Uterus (tissue), 2 donors: Measurements from ENCODE around the gene SELENOM.

ENCODE experiments used
- POLR2A ChIP-seq, 2 donors: fragments of 450-650 bp; IDR thresholded peaks; one replicate each; pipeline ENCODE4 v1.6.1; 2016; ENCODE audit warnings: antibody characterized with exemption in 2 of 2, mild to moderate bottlenecking in 1 of 2, moderate library complexity in 1 of 2
- TF ChIP-seq, protein P1 (sequence below), 4 experiments: fragments of 200-600 bp in 2 of 4; fragments of 450-650 bp in 2 of 4; sonication (generic) in 2 of 4; IDR thresholded peaks; one replicate each; pipeline ENCODE4 v1.5.1; 2016 to 2019; ENCODE audit warnings: antibody characterized with exemption in 4 of 4, mild to moderate bottlenecking in 2 of 4, moderate library complexity in 1 of 4

DNA sequence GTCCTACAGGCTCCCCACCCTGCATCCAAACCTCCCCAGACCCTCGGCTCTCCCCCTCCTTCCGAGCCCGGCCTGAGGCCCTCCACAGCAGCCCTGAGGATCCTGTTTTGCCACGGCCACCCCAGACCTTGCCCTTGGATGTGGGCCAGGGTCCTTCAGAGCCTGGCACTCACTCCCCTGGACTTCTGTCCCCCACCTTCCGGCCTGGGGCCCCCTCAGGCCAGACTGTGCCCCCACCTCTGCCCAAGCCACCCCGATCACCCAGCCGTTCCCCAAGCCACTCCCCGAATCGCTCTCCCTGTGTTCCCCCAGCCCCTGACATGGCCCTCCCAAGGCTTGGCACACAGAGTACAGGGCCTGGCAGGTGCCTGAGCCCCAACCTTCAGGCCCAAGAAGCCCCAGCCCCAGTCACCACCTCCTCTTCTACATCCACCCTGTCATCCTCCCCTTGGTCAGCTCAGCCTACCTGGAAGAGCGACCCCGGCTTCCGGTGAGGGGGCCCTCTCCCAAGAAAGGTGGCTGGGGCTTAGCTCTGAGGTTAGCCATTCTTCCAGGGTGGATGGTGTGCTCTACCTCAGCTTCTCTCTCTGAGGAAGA, 18.3 kb upstream of the SELENOM start:
- TF ChIP-seq POLR2A (IDR thresholded peaks at IDR 0.05): no peak
- TF ChIP-seq, protein P1, sequence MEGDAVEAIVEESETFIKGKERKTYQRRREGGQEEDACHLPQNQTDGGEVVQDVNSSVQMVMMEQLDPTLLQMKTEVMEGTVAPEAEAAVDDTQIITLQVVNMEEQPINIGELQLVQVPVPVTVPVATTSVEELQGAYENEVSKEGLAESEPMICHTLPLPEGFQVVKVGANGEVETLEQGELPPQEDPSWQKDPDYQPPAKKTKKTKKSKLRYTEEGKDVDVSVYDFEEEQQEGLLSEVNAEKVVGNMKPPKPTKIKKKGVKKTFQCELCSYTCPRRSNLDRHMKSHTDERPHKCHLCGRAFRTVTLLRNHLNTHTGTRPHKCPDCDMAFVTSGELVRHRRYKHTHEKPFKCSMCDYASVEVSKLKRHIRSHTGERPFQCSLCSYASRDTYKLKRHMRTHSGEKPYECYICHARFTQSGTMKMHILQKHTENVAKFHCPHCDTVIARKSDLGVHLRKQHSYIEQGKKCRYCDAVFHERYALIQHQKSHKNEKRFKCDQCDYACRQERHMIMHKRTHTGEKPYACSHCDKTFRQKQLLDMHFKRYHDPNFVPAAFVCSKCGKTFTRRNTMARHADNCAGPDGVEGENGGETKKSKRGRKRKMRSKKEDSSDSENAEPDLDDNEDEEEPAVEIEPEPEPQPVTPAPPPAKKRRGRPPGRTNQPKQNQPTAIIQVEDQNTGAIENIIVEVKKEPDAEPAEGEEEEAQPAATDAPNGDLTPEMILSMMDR (IDR thresholded peaks at IDR 0.05): no peak
